GM21526 (cell line): Measurements from ENCODE around the gene ZFP62.
"Not testable (repeated sequence)": the region's sequence is repeated elsewhere in the genome, so short reads cannot be mapped to it uniquely, and the experiment has no call there.

Experiments
- ATAC-seq: cut with Tn5 transposase; IDR thresholded peaks from one replicate; pipeline ENCODE4 v1.9.1; 2021; ENCODE audit warnings: moderate library complexity; ENCODE audit not compliant: unreplicated experiment, low FRiP score

Gene ZFP62

GRCh38 chr5:180831139-180832093, 29.7 kb downstream of the ZFP62 start:
- peak; percentile 75 for ATAC-seq

DNA sequence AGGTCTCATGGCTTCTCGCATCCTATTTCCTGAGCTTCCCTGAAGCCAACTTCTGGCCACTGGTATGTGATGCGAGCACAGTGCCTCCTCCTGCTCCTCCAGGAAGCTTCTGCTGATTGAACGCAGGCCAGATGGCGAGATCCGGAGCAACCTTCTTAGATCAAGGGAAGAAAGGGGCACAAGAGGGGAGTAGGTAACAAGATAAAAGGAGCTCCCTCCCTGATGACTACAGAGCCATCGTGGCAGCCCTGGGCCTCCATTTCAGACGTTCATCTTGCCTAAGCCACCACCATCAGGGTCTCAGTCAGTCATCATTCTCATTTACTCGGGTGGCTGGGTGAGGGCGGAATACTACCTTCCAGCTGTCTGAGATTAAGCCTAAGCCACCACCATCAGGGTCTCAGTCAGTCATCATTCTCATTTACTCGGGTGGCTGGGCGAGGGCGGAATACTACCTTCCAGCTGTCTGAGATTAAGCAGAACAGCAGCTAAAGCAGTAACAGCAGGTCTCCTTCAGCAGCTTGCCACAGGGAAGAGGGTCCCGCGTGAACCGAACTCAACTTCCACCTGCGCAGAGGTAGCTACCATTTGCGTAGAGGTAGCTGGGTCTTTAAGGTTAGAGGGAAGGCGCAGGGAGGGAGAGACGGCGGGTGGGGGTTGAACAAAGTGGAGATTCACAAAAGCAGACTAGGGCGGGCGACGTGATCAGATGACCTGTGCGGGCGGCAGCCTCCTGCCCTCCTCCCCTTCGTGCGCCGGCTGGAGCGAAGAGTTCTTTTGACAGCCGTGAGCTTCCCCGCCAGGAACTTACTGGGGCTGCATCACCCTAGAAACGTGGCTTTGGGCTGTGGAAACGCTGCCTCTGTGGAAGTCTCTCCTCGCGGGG, 30.6 kb downstream of the ZFP62 start:
- peak; percentile 60 for ATAC-seq

GRCh38 chr5:180829726-180830125, 31.4 kb downstream of the ZFP62 start:
- no peak for ATAC-seq

- ATAC-seq = not testable (repeated sequence)
Observed at GRCh38 chr5:180828756-180829531, 32.1 kb downstream of the ZFP62 start.

- not testable (repeated sequence) for ATAC-seq
Observed at GRCh38 chr5:180827374-180827773, 33.7 kb downstream of the ZFP62 start.

- ATAC-seq = no peak
Observed at GRCh38 chr5:180825768-180826525, 35.1 kb downstream of the ZFP62 start.

GRCh38 chr5:180824630-180825476, 36.2 kb downstream of the ZFP62 start:
- no peak for ATAC-seq

DNA sequence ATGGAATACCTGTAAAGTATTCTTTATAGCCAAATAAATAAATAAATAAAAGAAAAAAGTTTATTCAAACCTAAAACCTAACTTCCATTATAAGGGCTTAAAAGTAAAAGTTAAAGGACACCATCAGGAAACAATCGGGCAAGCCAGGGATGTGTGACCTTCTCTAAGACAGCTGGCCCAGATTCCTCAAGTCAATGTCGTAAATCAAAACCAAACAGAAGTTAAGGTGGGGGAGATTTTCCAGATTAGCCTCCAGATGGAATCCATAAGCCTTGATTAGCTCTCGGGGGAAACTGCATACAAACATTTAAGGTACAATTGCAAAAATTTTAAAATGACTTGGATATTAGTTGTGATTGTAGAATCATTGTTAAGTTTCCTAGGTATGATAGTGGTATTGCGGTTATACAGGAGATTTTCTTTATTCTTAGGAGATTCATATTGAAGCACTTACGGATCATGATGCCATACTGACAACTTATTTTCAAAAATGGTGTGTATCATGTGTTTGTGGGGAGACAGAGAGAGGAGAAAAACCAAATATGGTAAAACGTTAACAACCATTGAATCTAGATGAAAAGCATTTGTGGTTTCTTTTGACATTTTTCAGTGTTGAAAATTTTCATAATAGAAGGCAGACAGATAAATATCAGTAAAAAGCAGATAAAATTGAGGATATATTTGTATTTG, 37.0 kb downstream of the ZFP62 start:
- no peak for ATAC-seq

DNA sequence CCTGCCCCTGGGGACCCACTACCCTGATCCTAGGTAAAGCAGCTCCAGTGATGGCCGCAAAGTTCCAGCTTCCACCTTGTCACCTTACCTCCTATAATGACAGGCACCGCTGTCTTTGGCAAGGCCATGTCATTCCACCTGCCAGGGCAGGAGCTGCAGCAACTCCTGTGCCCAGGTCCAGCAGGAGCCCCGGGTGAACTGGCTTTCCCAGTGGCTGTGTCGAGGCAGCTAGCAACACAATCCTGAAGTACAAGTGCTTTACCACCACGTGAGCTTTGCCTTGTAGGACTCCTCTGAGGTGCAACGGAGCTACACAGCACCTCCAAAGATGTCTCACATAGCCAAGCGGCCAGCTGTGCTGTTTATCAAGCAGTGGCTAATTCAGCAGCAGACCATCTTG, 37.7 kb downstream of the ZFP62 start:
- ATAC-seq = no peak

GRCh38 chr5:180821538-180821937, 39.5 kb downstream of the ZFP62 start:
- ATAC-seq = no peak

- ATAC-seq = peak; percentile 87
Observed at GRCh38 chr5:180820788-180821321, 40.2 kb downstream of the ZFP62 start.

- no peak for ATAC-seq
Observed at GRCh38 chr5:180818677-180819341, 42.3 kb downstream of the ZFP62 start.

GRCh38 chr5:180817893-180818674, 43.0 kb downstream of the ZFP62 start:
- ATAC-seq = no peak

DNA sequence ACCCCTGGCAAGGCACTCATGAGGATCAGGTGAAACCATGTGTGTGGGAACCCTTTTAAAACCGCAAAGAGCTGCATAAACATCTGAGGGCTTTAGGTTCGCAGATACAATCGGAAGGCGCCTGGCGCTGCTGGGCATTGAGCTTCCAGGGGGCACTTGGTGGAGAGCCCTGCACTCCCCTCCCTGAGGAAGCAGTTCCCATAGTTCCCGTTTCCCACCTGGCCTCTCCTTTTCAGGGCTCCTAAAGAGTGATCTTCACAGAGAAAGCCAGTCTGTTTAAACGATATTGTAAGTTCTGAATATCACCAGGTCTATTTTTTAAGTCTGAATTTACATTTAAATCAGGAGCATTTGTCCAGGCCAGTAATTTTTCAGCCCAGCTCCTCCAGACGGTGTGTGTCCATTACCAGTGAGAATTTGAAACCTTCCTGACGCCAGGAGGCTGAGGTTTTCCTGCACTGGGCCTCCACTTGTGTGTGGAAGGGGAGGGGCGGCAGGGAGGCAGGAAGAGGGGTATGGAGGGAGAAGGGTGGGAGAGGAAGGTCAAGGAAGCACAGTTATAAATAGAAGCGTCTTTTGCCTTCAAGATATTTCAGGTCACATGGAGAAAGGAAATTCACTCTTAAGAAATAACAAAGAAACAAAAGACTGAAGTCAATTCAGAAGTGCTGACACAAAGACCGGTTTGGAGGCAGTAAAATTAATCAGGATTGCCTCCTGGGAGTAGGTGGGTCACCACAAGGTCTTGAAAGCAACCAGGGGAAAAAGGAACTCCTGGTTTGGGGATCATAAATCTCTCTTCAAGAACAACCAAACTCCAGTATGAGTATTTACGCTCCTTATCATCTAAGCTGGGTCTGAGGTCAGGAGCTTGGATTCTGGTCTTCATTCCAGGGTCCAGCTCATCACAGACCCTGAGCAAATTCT, 44.2 kb downstream of the ZFP62 start:
- no peak for ATAC-seq

GRCh38 chr5:180815293-180815917, 45.7 kb downstream of the ZFP62 start:
- no peak for ATAC-seq
